ENCODE data around the gene LEF1. TPM values are rescaled to one million over a fixed set of nuclear protein-coding genes. Genes with fewer than 3 reads are reported as not detected.
"Not testable (repeated sequence)": the region's sequence is repeated elsewhere in the genome, so short reads cannot be mapped to it uniquely, and the experiment has no call there.

LEF1 gene
- polyA plus RNA-seq, 1 donor, result 8.5 TPM

DNA sequence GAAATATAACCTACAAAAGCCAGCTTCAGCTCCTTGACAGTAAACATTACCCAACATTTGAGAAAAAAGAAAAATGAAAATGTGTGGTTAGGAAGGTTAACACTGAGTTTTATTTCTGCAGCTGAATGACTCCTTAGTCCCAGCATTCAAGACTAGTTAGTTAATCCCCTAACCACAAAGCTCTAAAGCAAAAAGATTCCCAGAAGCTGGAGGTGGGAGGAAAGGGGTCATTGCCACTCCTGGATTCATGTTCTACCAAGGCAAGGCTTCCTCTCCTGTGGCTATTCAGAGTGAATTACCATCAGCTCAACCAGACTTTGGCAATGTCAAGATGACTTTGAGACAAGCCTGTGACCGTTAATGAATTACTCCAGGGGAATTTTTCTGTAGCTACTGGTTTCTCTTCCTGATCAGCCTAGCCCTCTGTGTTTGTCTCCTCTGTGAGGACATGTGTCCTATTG lies 115.5 kb downstream of the LEF1 start:
- H3K27me3 ChIP-seq (ENCODE audit: control insufficient read depth, insufficient read depth, low read length), result no peaks in the 10 kb centered on the region
- no CpG with 5 or more reads among the region's 1 CpG for WGBS (ENCODE audit: insufficient coverage, low lambda C conversion rate)
- peak overlapping the region; percentile 63 for H3K27ac ChIP-seq (ENCODE audit: low read length)
- no peaks in the 10 kb centered on the region for H3K9me3 ChIP-seq (ENCODE audit: control insufficient read depth, low read depth, low read length)
- no peaks in the 10 kb centered on the region for H3K36me3 ChIP-seq (ENCODE audit: control insufficient read depth, insufficient read depth, low read length)
- no peak overlapping the region for H3K4me3 ChIP-seq (ENCODE audit: low read length)
- peaks cover 24% of the 10 kb centered on the region for H3K4me1 ChIP-seq (ENCODE audit: control insufficient read depth, insufficient read depth, low read length)
- DNase-seq, result peak; percentile 51 to 74

DNA sequence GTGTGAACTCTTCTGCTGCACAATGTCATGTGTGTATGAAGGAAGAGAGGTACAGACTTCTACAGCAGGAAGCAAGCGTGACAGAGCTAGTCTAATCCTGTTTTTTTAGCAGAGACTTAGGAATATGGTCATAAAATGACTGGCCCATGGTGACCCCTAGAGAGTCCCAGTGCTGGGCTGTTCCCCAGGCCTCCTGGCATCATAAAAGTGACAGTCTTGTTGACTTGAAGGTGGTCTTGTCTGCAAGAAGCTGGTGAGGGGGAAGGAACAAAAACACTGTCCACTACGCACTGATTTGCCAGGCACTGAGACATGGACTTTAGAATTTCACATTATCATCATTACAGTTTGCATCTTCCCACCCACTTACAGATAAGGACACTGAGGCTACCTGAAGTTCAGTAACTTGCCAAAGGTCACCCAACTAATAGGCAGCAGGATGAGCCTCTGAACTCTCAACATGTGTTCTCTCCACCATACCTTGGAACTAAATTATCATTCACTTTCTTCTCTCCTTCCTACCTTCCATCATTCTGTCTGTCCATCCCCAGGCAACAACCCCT lies 116.1 kb downstream of the LEF1 start:
- Histone ChIP-seq H3K4me3 (ENCODE audit: low read length) (no peak overlapping the region), H3K27me3 (ENCODE audit: control insufficient read depth, insufficient read depth, low read length) (no peaks in the 10 kb centered on the region), H3K9me3 (ENCODE audit: control insufficient read depth, low read depth, low read length) (no peaks in the 10 kb centered on the region), H3K36me3 (ENCODE audit: control insufficient read depth, insufficient read depth, low read length) (no peaks in the 10 kb centered on the region), H3K27ac (ENCODE audit: low read length) (peak overlapping the region; percentile 73), H3K4me1 (ENCODE audit: control insufficient read depth, insufficient read depth, low read length) (peaks cover 24% of the 10 kb centered on the region)
- peak; percentile 74 to 91 for DNase-seq
- WGBS (ENCODE audit: insufficient coverage, low lambda C conversion rate), result no CpG with 5 or more reads among the region's 2 CpGs

DNA sequence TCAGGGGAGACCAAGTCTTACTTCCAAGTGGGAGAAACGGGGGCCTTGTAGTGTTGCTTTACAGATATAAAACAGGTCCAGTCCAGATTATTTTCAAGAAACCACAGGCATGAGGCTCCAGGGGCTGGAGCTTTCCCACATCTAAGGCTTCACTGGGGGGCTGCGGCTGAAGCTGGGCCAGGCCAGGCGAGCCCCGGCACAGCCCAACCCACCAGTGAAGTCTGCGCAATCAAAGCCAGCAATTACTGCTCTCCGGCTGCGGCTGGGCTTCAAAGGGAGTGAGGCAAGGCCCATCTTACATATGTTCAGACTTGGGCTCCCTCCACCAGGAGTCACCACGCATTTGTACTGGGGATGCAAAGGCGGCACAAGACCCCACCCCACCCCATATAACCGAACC lies 117.4 kb downstream of the LEF1 start:
- H3K4me3 ChIP-seq (ENCODE audit: low read length), result no peak overlapping the region
- H3K27ac ChIP-seq (ENCODE audit: low read length), result no peak overlapping the region
- no CpG with 5 or more reads among the region's 10 CpGs for WGBS (ENCODE audit: insufficient coverage, low lambda C conversion rate)
- no peak for DNase-seq
- H3K9me3 ChIP-seq (ENCODE audit: control insufficient read depth, low read depth, low read length), result no peaks in the 10 kb centered on the region
- H3K4me1 ChIP-seq (ENCODE audit: control insufficient read depth, insufficient read depth, low read length), result peaks cover 24% of the 10 kb centered on the region
- H3K27me3 ChIP-seq (ENCODE audit: control insufficient read depth, insufficient read depth, low read length), result no peaks in the 10 kb centered on the region
- H3K36me3 ChIP-seq (ENCODE audit: control insufficient read depth, insufficient read depth, low read length), result no peaks in the 10 kb centered on the region

DNA sequence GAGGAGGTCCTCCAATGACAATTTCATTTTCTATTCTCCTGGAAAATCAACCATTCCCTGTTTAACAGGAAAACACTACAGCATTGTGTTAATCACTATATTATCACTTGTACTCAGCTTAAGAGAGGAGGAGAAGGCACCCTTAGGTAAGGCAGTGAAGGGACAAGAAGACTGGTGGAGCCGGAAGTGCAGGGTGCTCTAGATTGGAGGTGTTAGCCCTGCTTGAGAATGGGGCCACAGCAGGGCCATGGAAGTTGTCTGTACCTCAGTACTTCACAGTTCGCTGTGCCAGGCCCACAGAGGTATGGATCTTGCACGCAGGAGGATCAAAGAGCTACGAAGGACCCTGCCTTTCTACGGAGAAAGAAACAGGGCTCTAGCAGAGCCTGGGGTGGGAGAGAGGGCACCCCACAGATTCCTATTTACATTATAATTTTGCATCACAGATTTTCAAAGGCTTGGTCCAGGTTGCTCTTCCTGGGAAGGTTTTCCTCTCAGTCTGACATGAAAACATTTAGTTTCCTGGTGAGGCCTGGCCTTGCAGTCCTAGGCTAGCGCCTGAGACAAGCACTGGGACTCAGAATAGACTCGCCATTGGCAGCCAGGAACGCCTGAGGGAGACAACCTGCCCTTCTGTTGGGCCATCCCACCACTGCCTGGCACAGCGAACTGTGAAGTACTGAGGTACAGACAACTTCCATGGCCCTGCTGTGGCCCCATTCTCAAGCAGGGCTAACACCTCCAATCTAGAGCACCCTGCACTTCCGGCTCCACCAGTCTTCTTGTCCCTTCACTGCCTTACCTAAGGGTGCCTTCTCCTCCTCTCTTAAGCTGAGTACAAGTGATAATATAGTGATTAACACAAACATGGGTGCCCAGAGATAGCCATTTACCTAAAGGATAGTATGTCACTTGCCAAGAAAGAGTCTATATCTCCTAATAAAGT lies 118.3 kb downstream of the LEF1 start:
- H3K4me3 ChIP-seq (ENCODE audit: low read length); H3K27ac ChIP-seq (ENCODE audit: low read length); H3K36me3 ChIP-seq (ENCODE audit: control insufficient read depth, insufficient read depth, low read length); H3K27me3 ChIP-seq (ENCODE audit: control insufficient read depth, insufficient read depth, low read length); H3K9me3 ChIP-seq (ENCODE audit: control insufficient read depth, low read depth, low read length); DNase-seq: not testable (repeated sequence)
- no CpG with 5 or more reads among the region's 10 CpGs for WGBS (ENCODE audit: insufficient coverage, low lambda C conversion rate)
- H3K4me1 ChIP-seq (ENCODE audit: control insufficient read depth, insufficient read depth, low read length), result peaks cover 24% of the 10 kb centered on the region

DNA sequence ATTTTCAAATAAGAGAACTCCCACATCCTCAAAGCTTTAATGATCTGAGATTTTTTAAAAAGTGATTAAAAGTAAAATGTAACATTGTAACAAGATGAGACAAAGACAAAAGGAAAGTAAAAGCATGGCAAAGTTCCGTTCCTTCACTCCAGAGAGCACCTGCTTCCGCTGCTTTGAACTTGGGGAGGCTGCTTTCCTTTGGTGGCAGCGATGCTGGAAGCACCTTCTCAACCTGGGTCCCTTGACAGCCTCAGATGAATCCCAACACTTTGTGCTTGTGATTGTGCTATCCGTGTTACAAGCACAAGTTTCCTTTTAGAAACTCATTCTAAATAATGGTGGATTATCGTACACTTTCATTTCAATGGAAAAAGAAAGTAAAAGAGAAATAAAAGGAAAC lies 119.3 kb downstream of the LEF1 start:
- no peaks in the 10 kb centered on the region for H3K36me3 ChIP-seq (ENCODE audit: control insufficient read depth, insufficient read depth, low read length)
- DNase-seq, result no peak
- H3K4me3 ChIP-seq (ENCODE audit: low read length), result no peak overlapping the region
- no peak overlapping the region for H3K27ac ChIP-seq (ENCODE audit: low read length)
- H3K9me3 ChIP-seq (ENCODE audit: control insufficient read depth, low read depth, low read length), result no peaks in the 10 kb centered on the region
- H3K4me1 ChIP-seq (ENCODE audit: control insufficient read depth, insufficient read depth, low read length), result peaks cover 24% of the 10 kb centered on the region
- H3K27me3 ChIP-seq (ENCODE audit: control insufficient read depth, insufficient read depth, low read length), result no peaks in the 10 kb centered on the region
- 100% methylated on average over 1 of the region's 5 CpGs for WGBS (ENCODE audit: insufficient coverage, low lambda C conversion rate)

DNA sequence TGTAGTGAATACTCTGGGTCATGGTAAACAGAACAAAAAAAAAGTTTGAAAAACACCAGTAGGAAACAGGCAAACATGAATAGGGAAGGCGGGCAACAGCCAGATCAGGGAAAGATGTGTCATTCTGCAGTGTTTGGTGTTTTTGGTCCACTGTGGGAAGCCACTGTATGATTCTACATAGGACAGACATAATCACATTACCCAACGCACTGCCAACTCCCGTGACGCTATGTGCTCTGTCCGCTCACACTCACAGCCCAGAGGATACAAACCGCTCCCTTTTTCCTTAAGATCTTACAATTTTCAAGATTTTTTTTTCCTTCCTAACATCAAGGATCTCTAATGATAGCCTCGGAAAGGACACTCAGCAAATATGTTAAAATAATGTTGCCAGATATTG lies 119.7 kb downstream of the LEF1 start:
- DNase-seq, result no peak
- 97% methylated on average over 5 of the region's 7 CpGs for WGBS (ENCODE audit: insufficient coverage, low lambda C conversion rate)
- no peaks in the 10 kb centered on the region for H3K36me3 ChIP-seq (ENCODE audit: control insufficient read depth, insufficient read depth, low read length)
- no peak overlapping the region for H3K4me3 ChIP-seq (ENCODE audit: low read length)
- H3K9me3 ChIP-seq (ENCODE audit: control insufficient read depth, low read depth, low read length), result no peaks in the 10 kb centered on the region
- H3K27ac ChIP-seq (ENCODE audit: low read length), result no peak overlapping the region
- no peaks in the 10 kb centered on the region for H3K27me3 ChIP-seq (ENCODE audit: control insufficient read depth, insufficient read depth, low read length)
- H3K4me1 ChIP-seq (ENCODE audit: control insufficient read depth, insufficient read depth, low read length), result peaks cover 20% of the 10 kb centered on the region

DNA sequence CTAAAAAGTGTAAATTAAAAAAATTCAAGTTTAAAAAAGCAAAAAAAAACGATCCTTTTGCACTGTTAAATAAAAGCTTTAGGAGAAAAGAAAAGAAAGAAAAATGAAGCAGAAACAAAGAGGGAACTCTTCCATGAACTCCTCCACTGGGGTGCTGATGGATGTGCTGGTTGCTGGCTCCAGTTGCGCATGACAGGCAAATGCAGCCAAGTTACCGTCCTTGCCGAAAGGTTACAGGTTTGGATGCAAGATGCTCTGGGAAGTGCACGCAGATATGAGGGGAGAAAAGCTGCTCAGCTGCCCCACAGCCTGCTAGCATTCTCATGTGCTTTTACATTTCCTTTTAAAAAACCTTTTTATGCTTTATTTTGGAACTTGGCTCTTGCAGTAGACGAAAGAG lies 120.6 kb downstream of the LEF1 start:
- WGBS (ENCODE audit: insufficient coverage, low lambda C conversion rate), result 94% methylated on average over 1 of the region's 6 CpGs
- H3K4me3 ChIP-seq (ENCODE audit: low read length), result no peak overlapping the region
- H3K4me1 ChIP-seq (ENCODE audit: control insufficient read depth, insufficient read depth, low read length), result peaks cover 14% of the 10 kb centered on the region
- no peak for DNase-seq
- no peaks in the 10 kb centered on the region for H3K36me3 ChIP-seq (ENCODE audit: control insufficient read depth, insufficient read depth, low read length)
- H3K27me3 ChIP-seq (ENCODE audit: control insufficient read depth, insufficient read depth, low read length), result no peaks in the 10 kb centered on the region
- H3K27ac ChIP-seq (ENCODE audit: low read length), result no peak overlapping the region
- H3K9me3 ChIP-seq (ENCODE audit: control insufficient read depth, low read depth, low read length), result no peaks in the 10 kb centered on the region

DNA sequence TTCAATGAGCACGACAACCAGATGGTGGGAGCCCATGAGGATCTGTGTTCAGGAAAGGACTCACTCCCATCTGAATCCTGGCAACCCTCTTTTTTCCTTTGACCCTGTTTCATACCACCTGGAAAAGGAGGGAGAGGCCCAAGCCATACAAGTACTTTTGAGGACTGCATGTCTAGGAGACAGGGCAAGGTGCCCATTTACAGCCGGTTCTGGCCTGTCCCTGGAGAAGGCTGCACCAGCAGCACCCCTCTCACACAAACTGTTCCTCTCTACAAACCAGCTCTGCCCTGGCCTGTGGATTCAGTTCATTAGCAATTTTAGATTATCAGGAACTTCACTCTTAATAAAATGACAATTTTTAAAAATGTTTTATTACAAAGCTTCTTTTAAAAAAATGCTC lies 121.5 kb downstream of the LEF1 start:
- DNase-seq, result no peak
- peaks cover 8% of the 10 kb centered on the region for H3K4me1 ChIP-seq (ENCODE audit: control insufficient read depth, insufficient read depth, low read length)
- H3K4me3 ChIP-seq (ENCODE audit: low read length), result no peak overlapping the region
- H3K9me3 ChIP-seq (ENCODE audit: control insufficient read depth, low read depth, low read length), result no peaks in the 10 kb centered on the region
- H3K36me3 ChIP-seq (ENCODE audit: control insufficient read depth, insufficient read depth, low read length), result no peaks in the 10 kb centered on the region
- no peak overlapping the region for H3K27ac ChIP-seq (ENCODE audit: low read length)
- WGBS (ENCODE audit: insufficient coverage, low lambda C conversion rate), result no CpG with 5 or more reads among the region's 2 CpGs
- no peaks in the 10 kb centered on the region for H3K27me3 ChIP-seq (ENCODE audit: control insufficient read depth, insufficient read depth, low read length)

DNA sequence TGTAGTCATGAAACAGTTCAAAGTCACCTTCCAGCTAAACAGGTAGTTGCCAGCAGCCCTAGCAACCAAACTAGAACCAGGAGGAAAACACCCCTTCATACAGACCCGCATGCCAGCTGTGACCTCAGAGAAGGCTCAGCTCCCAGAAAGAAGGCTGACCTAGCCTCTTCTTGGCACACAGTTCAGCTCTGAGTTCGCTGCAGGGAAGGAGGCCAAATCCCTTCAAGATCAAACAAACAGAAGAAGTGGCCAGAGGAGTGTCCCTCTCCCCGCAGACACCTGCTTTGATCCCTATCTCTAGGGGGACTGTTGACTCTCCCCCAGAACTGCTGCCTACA lies 123.1 kb downstream of the LEF1 start:
- Histone ChIP-seq H3K9me3 (ENCODE audit: control insufficient read depth, low read depth, low read length) (no peaks in the 10 kb centered on the region), H3K27me3 (ENCODE audit: control insufficient read depth, insufficient read depth, low read length) (no peaks in the 10 kb centered on the region), H3K4me1 (ENCODE audit: control insufficient read depth, insufficient read depth, low read length) (no peaks in the 10 kb centered on the region), H3K4me3 (ENCODE audit: low read length) (no peak overlapping the region), H3K36me3 (ENCODE audit: control insufficient read depth, insufficient read depth, low read length) (no peaks in the 10 kb centered on the region), H3K27ac (ENCODE audit: low read length) (no peak overlapping the region)
- DNase-seq, result peak in 1 of 2 donors; percentile 25
- no CpG with 5 or more reads among the region's 3 CpGs for WGBS (ENCODE audit: insufficient coverage, low lambda C conversion rate)

DNA sequence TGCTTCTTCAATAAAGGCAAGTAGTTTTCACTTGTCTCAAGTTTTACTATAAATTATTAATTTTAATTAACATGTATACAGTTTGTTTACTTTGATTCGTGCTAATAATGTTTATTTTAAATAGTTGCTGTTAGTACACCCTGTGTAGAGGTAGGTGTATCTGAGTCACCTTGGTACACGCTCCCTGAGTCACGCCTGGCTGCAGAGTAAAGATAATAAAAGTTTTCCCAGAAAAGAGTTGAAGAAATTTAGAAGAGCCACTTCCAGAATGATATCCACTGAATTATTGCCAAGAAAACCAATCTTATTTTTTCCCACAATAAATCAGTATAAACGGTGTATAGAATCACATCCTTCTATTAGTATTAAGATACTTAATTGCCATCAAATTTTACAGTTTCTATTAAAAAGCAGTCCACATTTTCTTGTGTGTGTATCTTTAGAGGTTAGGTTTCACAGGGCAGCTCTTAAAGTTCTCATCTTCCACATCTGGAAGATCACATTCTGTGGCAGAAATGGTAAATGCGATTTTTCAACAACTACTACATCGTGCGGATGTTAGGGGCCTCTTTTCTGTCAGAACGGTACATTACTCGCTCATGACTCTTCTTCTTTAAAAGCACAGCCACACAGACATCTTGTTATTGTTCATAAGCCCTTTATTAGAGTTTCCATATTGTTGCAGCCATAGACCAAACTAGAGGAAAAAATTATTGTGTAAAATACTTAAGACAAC lies 123.6 kb downstream of the LEF1 start:
- DNase-seq, result no peak
- H3K9me3 ChIP-seq (ENCODE audit: control insufficient read depth, low read depth, low read length), result no peaks in the 10 kb centered on the region
- WGBS (ENCODE audit: insufficient coverage, low lambda C conversion rate), result 66% methylated on average over 3 of the region's 9 CpGs
- no peaks in the 10 kb centered on the region for H3K36me3 ChIP-seq (ENCODE audit: control insufficient read depth, insufficient read depth, low read length)
- H3K4me1 ChIP-seq (ENCODE audit: control insufficient read depth, insufficient read depth, low read length), result no peaks in the 10 kb centered on the region
- H3K27ac ChIP-seq (ENCODE audit: low read length), result no peak overlapping the region
- H3K27me3 ChIP-seq (ENCODE audit: control insufficient read depth, insufficient read depth, low read length), result no peaks in the 10 kb centered on the region
- H3K4me3 ChIP-seq (ENCODE audit: low read length), result no peak overlapping the region

All from large intestine (tissue), 3 donors.